ENCODE results near the gene RAD51B. TPM values are rescaled to one million over a fixed set of nuclear protein-coding genes. Genes with fewer than 3 reads are reported as not detected.

Gene RAD51B
- total RNA-seq, 2 experiments from 2014 or later, result 27.4 to 31.6 TPM

DNA sequence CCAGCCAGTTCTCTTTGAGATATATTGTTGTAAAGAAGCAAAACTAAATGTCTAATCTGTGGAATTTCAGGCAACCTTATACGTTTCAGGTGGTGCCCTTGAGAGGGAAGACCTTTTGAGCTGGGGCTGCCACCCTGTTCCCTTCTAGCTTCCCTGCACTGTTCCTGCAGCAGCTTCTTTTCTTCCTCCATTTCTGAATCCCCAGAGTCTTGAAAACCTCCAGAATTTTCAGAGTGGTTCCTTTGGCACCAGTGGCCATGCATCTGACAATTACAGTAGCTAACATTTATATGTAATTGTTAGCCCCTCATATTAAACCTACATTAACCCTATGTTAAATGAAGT, 702.0 kb downstream of the RAD51B start:
- Mint-ChIP-seq H3K36me3 (no peaks in the 10 kb centered on the region), H3K4me3 (no peak overlapping the region), H3K9me3 (no peaks in the 10 kb centered on the region), H3K27ac (no peak overlapping the region), H3K27me3 (no peaks in the 10 kb centered on the region), H3K4me1 (peaks cover 22% of the 10 kb centered on the region)
- no peak for DNase-seq

DNA sequence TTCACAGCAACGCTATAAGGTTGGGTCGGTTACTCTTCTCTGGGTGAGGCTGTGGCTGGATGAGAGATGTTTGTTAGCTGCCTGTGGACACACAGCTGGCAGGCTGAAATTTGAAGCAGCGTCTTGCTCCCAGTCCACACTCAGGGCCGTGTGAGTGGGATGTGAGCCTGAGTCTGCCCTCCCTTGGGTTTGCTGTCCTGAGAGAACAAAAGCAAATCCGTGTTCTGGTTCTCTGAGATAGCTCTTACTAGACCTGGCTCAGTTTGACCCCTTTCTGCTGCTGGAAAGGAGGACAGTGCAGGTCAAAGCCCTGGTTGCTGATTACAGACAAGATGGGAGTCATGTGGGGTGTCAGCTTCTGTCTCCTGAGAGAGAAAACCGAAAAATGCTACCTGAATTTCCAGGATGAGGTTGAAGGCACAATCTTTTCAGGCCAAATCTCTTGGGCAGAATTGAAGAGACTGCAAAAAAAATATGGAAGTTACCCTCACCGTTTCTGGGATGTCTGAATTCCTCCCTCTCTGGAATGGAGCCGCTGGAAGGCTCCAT, 702.5 kb downstream of the RAD51B start:
- H3K4me3 Mint-ChIP-seq, result no peak overlapping the region
- no peak overlapping the region for H3K27ac Mint-ChIP-seq
- H3K36me3 Mint-ChIP-seq, result no peaks in the 10 kb centered on the region
- no peaks in the 10 kb centered on the region for H3K9me3 Mint-ChIP-seq
- DNase-seq, result no peak
- H3K4me1 Mint-ChIP-seq, result peaks cover 22% of the 10 kb centered on the region
- no peaks in the 10 kb centered on the region for H3K27me3 Mint-ChIP-seq

DNA sequence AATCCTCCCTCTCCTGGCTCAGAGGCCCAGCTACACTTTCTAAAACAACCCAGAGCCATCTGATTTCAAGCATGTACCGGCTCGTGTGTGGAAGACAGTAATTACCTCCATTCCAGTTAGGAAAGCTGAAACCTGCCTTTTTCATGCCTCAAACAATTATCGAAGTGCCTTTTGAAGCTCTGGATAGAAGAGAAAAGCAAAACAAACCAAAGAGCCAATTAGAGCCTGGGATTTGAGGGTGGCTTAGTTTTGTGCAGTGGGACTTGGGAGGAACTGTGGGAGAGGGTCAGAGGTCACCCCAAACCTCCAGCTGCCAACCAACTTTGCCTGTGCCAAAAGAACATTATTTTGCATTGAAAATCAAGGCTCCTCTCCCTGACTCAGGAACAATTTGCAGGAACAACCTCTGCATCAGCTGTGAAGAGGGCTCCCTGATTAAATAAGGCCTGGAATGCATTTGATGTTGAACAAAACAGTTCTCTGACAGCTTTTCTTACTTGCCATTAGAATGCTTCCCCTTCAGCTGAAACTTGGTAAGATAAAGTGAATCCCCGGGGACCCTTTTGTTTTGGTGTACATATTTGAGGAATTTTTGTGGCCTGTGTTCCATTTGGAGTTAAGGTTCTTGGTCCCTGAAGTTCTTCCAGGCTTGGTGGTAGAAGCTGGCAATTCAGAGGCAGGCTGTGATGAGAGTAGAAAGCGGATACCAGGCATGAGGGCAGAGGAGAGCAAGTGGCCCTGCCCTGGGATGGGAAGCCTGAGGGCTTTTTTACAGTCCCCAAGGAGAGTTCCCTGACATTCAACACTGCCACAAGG, 703.1 kb downstream of the RAD51B start:
- no peak overlapping the region for H3K4me3 Mint-ChIP-seq
- no peaks in the 10 kb centered on the region for H3K27me3 Mint-ChIP-seq
- no peaks in the 10 kb centered on the region for H3K36me3 Mint-ChIP-seq
- H3K27ac Mint-ChIP-seq, result no peak overlapping the region
- H3K9me3 Mint-ChIP-seq, result no peaks in the 10 kb centered on the region
- peaks cover 20% of the 10 kb centered on the region for H3K4me1 Mint-ChIP-seq
- no peak for DNase-seq

DNA sequence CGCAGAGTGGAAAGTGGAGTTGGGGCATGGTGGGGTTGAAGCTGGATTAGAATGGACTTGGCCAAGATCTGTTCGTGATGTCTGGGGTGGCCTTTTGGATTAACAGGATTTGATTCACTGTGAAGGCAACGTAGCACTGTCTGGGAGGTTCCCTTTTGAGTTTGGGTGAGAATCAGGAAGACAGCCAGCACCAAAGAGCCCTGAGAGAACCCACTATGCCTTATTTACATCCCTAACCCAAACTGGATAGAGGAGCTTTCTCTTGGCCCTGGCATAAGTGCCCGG, 703.7 kb downstream of the RAD51B start:
- H3K9me3 Mint-ChIP-seq, result no peaks in the 10 kb centered on the region
- H3K27ac Mint-ChIP-seq, result no peak overlapping the region
- no peaks in the 10 kb centered on the region for H3K27me3 Mint-ChIP-seq
- peaks cover 17% of the 10 kb centered on the region for H3K4me1 Mint-ChIP-seq
- no peak overlapping the region for H3K4me3 Mint-ChIP-seq
- no peak for DNase-seq
- no peaks in the 10 kb centered on the region for H3K36me3 Mint-ChIP-seq

DNA sequence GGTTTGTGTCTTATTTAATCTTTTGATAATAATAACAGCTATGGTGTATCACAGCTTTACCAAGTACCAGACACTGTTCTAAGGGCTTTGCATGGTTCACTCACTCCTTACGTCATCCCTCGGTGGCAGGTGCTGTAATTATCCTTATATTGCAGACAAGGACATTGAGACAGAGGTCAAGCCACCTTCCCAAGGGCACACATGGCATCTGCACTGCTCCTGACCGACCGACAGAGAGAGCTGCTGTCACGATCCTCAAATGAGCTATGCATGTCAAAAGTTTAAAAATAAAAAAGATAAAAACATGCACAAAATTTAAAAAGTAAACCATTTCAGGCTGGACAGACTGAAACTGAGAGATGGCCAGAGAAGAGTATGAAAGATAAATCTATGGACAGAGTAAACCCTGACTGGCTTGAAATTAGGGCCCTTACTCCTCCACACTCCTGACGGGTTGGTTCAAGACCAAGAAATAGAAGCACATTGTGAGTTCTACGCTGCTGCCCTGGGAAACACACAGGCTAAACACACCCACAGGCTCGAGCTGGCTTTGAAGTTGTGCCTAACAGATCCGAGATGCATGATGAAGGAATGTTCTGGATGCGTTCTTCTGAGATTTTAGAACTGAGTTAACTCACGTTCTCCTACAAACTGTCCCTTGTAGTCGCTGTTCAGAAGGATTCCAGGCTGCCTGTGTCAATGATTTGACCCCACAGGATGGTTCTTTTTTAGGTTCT, 704.6 kb downstream of the RAD51B start:
- H3K27ac Mint-ChIP-seq, result no peak overlapping the region
- no peaks in the 10 kb centered on the region for H3K9me3 Mint-ChIP-seq
- DNase-seq, result no peak
- H3K27me3 Mint-ChIP-seq, result no peaks in the 10 kb centered on the region
- H3K36me3 Mint-ChIP-seq, result no peaks in the 10 kb centered on the region
- H3K4me1 Mint-ChIP-seq, result peaks cover 11% of the 10 kb centered on the region
- H3K4me3 Mint-ChIP-seq, result no peak overlapping the region

DNA sequence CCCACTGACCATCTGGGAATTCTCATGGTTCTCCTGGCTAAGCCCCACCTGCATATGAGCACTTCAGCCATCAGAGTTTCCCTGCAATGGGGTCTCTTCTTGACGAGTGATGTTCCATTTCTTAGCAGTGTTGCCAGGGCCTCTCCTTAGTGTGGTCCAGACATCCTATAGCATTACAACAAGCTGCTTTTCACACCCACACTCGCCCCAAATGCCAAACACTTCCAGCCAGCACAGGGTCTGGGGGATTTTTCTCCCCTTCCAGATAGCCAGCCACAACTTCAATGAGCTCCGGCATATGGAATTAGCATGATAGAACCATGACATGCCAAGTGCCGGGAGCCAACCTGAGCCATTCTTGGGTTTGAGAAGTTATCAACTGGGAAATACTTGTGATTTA, 705.9 kb downstream of the RAD51B start:
- Mint-ChIP-seq H3K9me3 (peaks cover 10% of the 10 kb centered on the region), H3K27me3 (no peaks in the 10 kb centered on the region), H3K4me3 (no peak overlapping the region)

DNA sequence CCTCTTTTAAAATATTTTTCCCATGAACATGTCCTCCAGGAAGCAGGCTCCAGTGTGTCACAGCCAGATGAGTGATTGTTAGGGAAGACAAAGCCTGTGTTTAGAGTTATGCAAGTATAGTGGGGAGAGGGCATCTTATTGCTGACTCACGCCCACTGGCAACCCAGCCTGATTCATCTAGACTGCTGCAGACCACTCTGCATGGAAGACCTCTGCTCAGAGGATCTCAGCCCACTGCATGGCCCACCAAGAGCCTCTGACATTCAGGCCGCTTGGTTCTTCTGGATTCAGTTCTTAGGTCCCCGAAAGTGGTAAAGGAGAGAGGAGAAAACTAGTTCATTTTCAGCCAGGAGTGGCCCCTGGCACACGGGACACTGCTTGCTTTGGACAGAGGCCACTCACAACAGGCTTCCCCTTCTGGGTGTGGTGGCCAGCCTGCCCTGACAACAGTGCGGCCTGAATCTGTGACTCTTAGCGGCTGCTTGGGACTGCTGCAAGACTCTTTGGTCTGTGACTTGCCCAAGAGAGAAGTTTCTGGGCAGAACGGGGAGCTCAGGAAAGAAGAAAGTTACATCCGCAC, 707.0 kb downstream of the RAD51B start:
- Mint-ChIP-seq H3K9me3 (peaks cover 14% of the 10 kb centered on the region), H3K4me3 (no peak overlapping the region), H3K27me3 (no peaks in the 10 kb centered on the region), H3K27ac (no peak overlapping the region), H3K4me1 (peaks cover 3% of the 10 kb centered on the region), H3K36me3 (peaks cover 6% of the 10 kb centered on the region)
- no peak for DNase-seq

More for the DNA sequence above, 705.9 kb downstream of the RAD51B start:
- no peak for DNase-seq
- H3K27ac Mint-ChIP-seq, result no peak overlapping the region
- peaks cover 4% of the 10 kb centered on the region for H3K36me3 Mint-ChIP-seq
- peaks cover 3% of the 10 kb centered on the region for H3K4me1 Mint-ChIP-seq

DNA sequence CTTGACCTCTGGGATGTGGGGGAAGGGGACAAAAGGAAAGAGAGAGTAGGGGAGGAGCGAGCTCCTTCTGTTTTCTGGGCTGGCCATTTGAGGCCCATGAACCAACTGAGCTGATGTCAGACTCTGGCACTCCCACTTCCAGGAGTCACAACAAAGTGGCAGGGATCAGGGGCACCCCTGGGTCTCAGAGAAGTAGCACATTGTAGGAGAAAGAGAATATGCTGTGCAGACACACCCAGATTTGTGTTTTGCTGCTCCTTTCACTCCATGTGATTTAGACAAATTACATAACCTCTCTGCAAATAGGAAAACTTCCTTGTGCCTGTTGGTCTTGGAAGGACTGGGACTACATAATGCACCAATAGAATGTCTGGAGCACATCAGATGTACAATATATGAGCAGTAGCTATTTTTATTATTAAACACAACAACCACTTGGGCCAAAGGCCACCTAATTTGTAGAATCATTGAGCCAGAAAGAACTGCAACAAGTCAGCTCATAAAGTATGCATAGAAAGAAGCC, 707.8 kb downstream of the RAD51B start:
- H3K27ac Mint-ChIP-seq, result no peak overlapping the region
- no peak overlapping the region for H3K4me3 Mint-ChIP-seq
- peaks cover 19% of the 10 kb centered on the region for H3K9me3 Mint-ChIP-seq
- H3K27me3 Mint-ChIP-seq, result no peaks in the 10 kb centered on the region
- H3K36me3 Mint-ChIP-seq, result peaks cover 6% of the 10 kb centered on the region
- H3K4me1 Mint-ChIP-seq, result peaks cover 3% of the 10 kb centered on the region
- DNase-seq, result no peak

DNA sequence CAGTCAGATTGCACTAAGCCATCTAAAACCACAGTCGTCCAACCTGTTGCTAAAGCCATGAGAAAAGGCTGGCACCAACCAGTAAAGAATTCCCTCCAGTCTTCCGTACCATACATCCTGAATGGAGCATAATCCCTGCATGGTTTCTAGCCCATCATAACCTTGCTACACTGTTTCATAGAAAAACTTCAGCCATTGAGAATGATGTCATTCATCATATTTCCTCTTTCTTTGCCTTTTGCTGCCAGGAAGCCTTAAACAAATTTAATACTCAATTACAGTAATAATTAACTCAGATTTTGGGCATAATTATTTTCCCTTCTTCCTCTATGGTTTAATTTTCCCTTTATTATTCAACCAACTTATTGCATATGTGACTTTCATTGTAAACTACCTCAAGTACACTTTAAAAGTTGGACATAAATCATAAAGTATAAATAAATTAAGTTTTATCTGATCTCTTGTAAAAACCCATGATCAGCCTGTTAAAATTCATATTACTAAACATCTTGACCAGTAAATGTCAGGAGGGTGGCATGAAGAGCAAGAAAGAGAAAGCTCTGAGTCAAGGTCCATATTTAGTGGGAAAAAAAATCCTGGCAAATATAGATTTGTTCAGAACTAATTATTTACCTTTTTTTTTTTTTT, 708.6 kb downstream of the RAD51B start:
- Mint-ChIP-seq H3K27ac (no peak overlapping the region), H3K36me3 (peaks cover 6% of the 10 kb centered on the region), H3K4me1 (peaks cover 3% of the 10 kb centered on the region), H3K27me3 (no peaks in the 10 kb centered on the region), H3K9me3 (peaks cover 19% of the 10 kb centered on the region), H3K4me3 (no peak overlapping the region)
- no peak for DNase-seq

DNA sequence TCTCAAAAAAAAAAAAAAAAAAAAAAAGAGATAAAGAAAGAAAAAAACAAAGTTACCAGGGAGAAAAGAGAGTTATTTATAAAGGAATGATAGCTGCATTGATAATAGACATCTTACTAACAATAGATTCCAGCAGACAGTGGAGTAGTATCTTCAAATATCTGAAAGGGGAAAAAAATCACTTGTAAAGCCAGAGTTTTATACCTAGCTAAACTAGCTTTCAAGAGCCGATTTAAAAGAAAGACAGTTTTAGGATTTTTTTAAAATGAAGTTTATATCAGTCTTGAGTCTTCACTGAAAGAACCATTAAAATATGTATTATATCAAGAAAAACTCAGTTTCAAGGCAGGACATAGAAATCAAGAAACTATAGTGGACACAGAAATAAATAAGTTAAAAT, 710.9 kb downstream of the RAD51B start:
- no peak overlapping the region for H3K27ac Mint-ChIP-seq
- DNase-seq, result no peak
- H3K4me1 Mint-ChIP-seq, result peaks cover 3% of the 10 kb centered on the region
- peaks cover 19% of the 10 kb centered on the region for H3K9me3 Mint-ChIP-seq
- no peak overlapping the region for H3K4me3 Mint-ChIP-seq
- peaks cover 6% of the 10 kb centered on the region for H3K36me3 Mint-ChIP-seq
- H3K27me3 Mint-ChIP-seq, result no peaks in the 10 kb centered on the region

DNA sequence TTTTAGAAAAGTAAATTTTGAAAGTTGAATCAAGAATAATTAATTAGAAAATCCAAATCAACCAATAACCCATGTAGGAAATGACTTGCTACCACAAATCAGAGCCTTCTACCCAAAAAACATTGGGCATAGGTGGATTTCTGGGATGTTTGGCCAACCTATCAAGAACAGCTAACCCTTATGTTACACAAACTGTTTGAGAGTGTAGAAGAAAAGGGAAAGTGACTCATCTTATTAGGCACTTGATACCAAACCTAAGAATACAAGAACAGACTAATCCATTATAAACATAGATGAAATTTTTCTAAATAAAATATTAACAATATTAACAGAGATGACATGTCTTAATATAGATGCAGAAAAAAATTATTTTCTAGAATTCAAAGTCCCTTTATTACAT, 712.9 kb downstream of the RAD51B start:
- peaks cover 19% of the 10 kb centered on the region for H3K9me3 Mint-ChIP-seq
- H3K4me1 Mint-ChIP-seq, result peaks cover 3% of the 10 kb centered on the region
- peaks cover 6% of the 10 kb centered on the region for H3K36me3 Mint-ChIP-seq
- no peak overlapping the region for H3K4me3 Mint-ChIP-seq
- no peak overlapping the region for H3K27ac Mint-ChIP-seq
- no peaks in the 10 kb centered on the region for H3K27me3 Mint-ChIP-seq
- DNase-seq, result no peak

DNA sequence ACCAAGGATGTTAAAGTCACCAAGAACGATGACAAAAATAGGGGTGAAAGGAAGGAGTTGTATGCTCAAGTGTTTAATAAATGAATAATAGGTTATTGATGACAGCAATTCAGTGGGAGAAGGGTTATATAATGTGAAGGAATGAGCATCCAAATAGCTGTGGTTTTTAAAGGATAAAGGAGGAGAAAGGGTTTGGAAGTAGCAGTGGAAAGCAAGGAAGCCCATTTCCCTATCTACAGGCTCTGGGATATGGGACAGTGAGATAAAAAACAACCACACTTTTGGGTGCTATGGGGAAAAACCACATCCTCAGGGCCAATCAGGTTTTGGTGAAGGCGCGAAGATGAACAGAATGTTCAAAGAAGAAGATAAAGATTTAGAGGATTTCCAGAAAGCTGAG, 714.7 kb downstream of the RAD51B start:
- H3K27ac Mint-ChIP-seq, result no peak overlapping the region
- H3K36me3 Mint-ChIP-seq, result peaks cover 6% of the 10 kb centered on the region
- no peak overlapping the region for H3K4me3 Mint-ChIP-seq
- DNase-seq, result no peak
- H3K4me1 Mint-ChIP-seq, result no peaks in the 10 kb centered on the region
- no peaks in the 10 kb centered on the region for H3K27me3 Mint-ChIP-seq
- H3K9me3 Mint-ChIP-seq, result peaks cover 18% of the 10 kb centered on the region

DNA sequence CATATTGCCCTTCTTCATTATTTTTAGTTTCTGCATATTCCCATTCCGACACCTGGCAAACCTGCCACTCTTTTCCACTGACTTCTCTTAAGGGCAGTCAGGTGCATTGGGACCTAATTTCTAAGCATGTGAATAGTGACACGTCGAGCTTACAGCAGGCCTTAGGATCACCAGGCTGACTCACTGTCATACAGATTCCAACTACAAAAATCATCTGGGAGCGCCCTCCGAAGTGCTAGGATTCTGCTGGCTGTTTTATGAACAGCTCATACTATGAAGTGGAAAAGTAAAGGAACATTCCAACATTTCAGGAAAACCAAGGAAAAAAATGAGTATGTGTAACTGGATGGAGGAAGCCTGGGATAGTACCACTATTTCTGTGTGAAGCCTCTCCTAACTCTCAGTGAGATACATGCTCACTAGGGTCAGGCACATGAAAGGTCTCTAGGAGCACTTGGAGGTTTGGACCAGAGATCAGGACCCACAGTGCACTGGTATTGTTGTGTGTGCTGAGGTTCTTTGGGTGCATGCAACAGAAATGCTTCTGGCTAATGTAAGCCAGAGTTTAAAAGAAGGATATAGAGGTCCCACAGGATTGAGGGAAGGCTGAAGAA, 715.9 kb downstream of the RAD51B start:
- Mint-ChIP-seq H3K27me3 (no peaks in the 10 kb centered on the region), H3K4me3 (no peak overlapping the region), H3K36me3 (peaks cover 2% of the 10 kb centered on the region), H3K9me3 (peaks cover 9% of the 10 kb centered on the region), H3K4me1 (no peaks in the 10 kb centered on the region), H3K27ac (no peak overlapping the region)
- no peak for DNase-seq

DNA sequence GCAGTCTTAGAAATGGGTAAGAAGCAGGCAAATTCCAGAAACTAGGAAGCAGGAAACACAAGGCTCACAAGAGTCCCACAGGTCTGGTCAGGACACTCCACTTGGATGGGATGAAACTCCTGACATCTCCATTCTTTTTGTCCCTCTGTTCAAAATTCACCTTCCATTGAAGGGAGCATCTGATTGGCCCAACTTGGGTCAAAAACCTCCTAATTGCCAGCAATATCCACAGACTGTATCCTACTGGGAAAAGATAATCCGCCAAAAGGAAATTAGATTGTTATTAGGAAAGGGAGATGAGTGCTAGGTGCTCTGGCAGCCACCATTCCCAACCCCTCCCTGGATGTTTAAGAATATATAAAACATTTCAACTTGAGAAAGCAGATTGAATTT, 716.4 kb downstream of the RAD51B start:
- H3K4me1 Mint-ChIP-seq, result no peaks in the 10 kb centered on the region
- H3K9me3 Mint-ChIP-seq, result peaks cover 5% of the 10 kb centered on the region
- no peak overlapping the region for H3K27ac Mint-ChIP-seq
- peaks cover under 1% of the 10 kb centered on the region for H3K36me3 Mint-ChIP-seq
- DNase-seq, result no peak
- H3K27me3 Mint-ChIP-seq, result no peaks in the 10 kb centered on the region
- H3K4me3 Mint-ChIP-seq, result no peak overlapping the region

DNA sequence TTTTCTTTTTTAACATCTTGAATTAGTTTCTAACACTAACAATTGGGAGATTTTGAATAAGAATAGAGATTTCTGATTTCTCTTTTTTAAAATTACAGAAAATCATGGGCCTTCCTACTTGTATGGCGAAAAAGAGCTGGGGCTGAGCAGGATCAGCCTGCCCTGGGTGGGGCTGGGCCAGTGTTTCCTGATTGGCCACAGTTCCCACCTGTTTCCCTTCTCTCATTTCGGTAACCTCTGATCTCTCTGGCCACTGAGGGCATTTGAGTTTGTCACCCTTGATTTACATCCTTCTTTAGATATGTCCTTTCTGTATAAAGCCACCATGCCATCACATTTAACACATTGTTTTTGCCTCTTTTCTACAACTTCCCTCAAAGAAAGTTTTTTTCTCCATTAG, 719.1 kb downstream of the RAD51B start:
- Mint-ChIP-seq H3K27ac (no peak overlapping the region), H3K9me3 (no peaks in the 10 kb centered on the region), H3K36me3 (no peaks in the 10 kb centered on the region), H3K4me1 (no peaks in the 10 kb centered on the region), H3K4me3 (no peak overlapping the region), H3K27me3 (no peaks in the 10 kb centered on the region)
- DNase-seq, result no peak
